ENCODE data around the gene TBX18. TPM values are rescaled to one million over a fixed set of nuclear protein-coding genes. Genes with fewer than 3 reads are reported as not detected.

Gene TBX18
- total RNA-seq, 1 donor = 64.1 TPM

- H3K27me3 ChIP-seq (ENCODE audit: insufficient read depth, low read length) = no peaks in the 10 kb centered on the region
- peak overlapping the region; percentile 49 for H3K4me2 ChIP-seq (ENCODE audit: insufficient read depth, low read length)
- no peaks in the 10 kb centered on the region for H4K20me1 ChIP-seq (ENCODE audit: insufficient read depth, low read length)
- no peak for DNase-seq (ENCODE audit: insufficient read length, low spot score, missing footprints)
- H3K4me1 ChIP-seq (ENCODE audit: insufficient read depth, low read length) = peaks cover 28% of the 10 kb centered on the region
- H3K4me3 ChIP-seq (ENCODE audit: insufficient read depth, low read length) = no peak overlapping the region
- no peak overlapping the region for H2AFZ ChIP-seq (ENCODE audit: low read length)
- no peaks in the 10 kb centered on the region for H3K79me2 ChIP-seq (ENCODE audit: insufficient read depth, low read length)
- peak overlapping the region; percentile 57 for H3K27ac ChIP-seq (ENCODE audit: low read depth, low read length)
- TF ChIP-seq CTCF (IDR thresholded peaks at IDR 0.05; ENCODE audit: extremely low read depth, low read depth, low read length) = no peak
- H3K36me3 ChIP-seq (ENCODE audit: insufficient read depth, low read length) = no peaks in the 10 kb centered on the region
- H3K9me3 ChIP-seq (ENCODE audit: low read depth, low read length) = no peaks in the 10 kb centered on the region
These were observed 119.4 kb downstream of the TBX18 start for GRCh38 chr6:84645000-84645399.

DNA sequence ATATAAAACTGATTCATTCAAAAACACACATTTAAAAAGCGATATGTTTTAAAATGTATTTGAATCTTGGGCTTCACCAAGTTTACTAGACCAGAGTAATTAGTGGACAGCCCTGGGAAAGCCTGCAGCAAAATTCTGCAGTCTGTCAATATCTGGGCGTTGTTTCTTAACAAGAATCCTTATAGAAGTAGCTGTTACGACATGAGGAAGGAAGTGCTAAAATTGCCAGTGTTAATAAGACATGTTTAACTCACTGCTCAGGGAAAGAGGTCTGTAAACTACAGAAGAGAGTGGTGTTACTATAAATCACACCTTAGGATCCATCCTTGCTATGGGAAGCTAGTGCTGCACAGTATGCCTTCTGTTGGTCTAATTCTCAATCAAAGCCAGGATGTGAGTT is 120.6 kb downstream of the TBX18 start:
- Histone ChIP-seq H2AFZ (ENCODE audit: low read length) (no peak overlapping the region), H3K27me3 (ENCODE audit: insufficient read depth, low read length) (no peaks in the 10 kb centered on the region), H3K36me3 (ENCODE audit: insufficient read depth, low read length) (no peaks in the 10 kb centered on the region), H3K4me1 (ENCODE audit: insufficient read depth, low read length) (peaks cover 33% of the 10 kb centered on the region), H3K9me3 (ENCODE audit: low read depth, low read length) (no peaks in the 10 kb centered on the region), H3K27ac (ENCODE audit: low read depth, low read length) (no peak overlapping the region), H3K79me2 (ENCODE audit: insufficient read depth, low read length) (no peaks in the 10 kb centered on the region), H3K4me3 (ENCODE audit: insufficient read depth, low read length) (no peak overlapping the region), H3K4me2 (ENCODE audit: insufficient read depth, low read length) (no peak overlapping the region), H4K20me1 (ENCODE audit: insufficient read depth, low read length) (no peaks in the 10 kb centered on the region)
- DNase-seq (ENCODE audit: insufficient read length, low spot score, missing footprints) = no peak
- no peak for TF ChIP-seq CTCF (IDR thresholded peaks at IDR 0.05; ENCODE audit: extremely low read depth, low read depth, low read length)

GRCh38 chr6:84641076-84641475 is 123.3 kb downstream of the TBX18 start:
- Histone ChIP-seq H3K36me3 (ENCODE audit: insufficient read depth, low read length) (no peaks in the 10 kb centered on the region), H3K4me1 (ENCODE audit: insufficient read depth, low read length) (peaks cover 29% of the 10 kb centered on the region), H3K27me3 (ENCODE audit: insufficient read depth, low read length) (no peaks in the 10 kb centered on the region), H2AFZ (ENCODE audit: low read length) (no peak overlapping the region), H4K20me1 (ENCODE audit: insufficient read depth, low read length) (no peaks in the 10 kb centered on the region), H3K79me2 (ENCODE audit: insufficient read depth, low read length) (no peaks in the 10 kb centered on the region), H3K9me3 (ENCODE audit: low read depth, low read length) (no peaks in the 10 kb centered on the region), H3K27ac (ENCODE audit: low read depth, low read length) (no peak overlapping the region), H3K4me2 (ENCODE audit: insufficient read depth, low read length) (no peak overlapping the region), H3K4me3 (ENCODE audit: insufficient read depth, low read length) (no peak overlapping the region)
- no peak for TF ChIP-seq CTCF (IDR thresholded peaks at IDR 0.05; ENCODE audit: extremely low read depth, low read depth, low read length)
- no peak for DNase-seq (ENCODE audit: insufficient read length, low spot score, missing footprints)

DNA sequence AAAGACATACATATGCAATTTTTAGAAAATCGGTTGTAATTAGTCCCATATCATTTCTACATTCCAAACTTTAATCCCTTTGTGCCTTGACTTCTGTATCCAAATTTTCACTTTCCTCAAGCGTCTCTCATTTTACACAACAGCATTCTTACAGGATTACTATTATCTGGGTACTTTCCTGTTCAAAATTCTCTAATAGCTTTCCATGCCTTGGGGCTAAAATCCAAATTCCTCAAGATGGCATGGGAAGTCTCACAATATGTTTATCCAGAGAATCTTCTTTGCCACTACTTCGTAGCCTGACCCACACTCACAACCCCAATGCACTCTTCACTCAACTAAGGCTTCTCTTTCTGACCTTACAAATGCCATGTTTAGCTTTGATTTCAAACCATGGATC is 125.0 kb downstream of the TBX18 start:
- peak overlapping the region; percentile 34 for H2AFZ ChIP-seq (ENCODE audit: low read length)
- H3K27ac ChIP-seq (ENCODE audit: low read depth, low read length) = peak overlapping the region; percentile 14
- H3K27me3 ChIP-seq (ENCODE audit: insufficient read depth, low read length) = no peaks in the 10 kb centered on the region
- H4K20me1 ChIP-seq (ENCODE audit: insufficient read depth, low read length) = no peaks in the 10 kb centered on the region
- H3K36me3 ChIP-seq (ENCODE audit: insufficient read depth, low read length) = no peaks in the 10 kb centered on the region
- H3K4me3 ChIP-seq (ENCODE audit: insufficient read depth, low read length) = no peak overlapping the region
- no peak overlapping the region for H3K4me2 ChIP-seq (ENCODE audit: insufficient read depth, low read length)
- no peaks in the 10 kb centered on the region for H3K79me2 ChIP-seq (ENCODE audit: insufficient read depth, low read length)
- H3K9me3 ChIP-seq (ENCODE audit: low read depth, low read length) = no peaks in the 10 kb centered on the region
- TF ChIP-seq CTCF (IDR thresholded peaks at IDR 0.05; ENCODE audit: extremely low read depth, low read depth, low read length) = no peak
- H3K4me1 ChIP-seq (ENCODE audit: insufficient read depth, low read length) = peaks cover 24% of the 10 kb centered on the region
- no peak for DNase-seq (ENCODE audit: insufficient read length, low spot score, missing footprints)

Data from osteoblast (primary cell).